Activated CD4-positive, alpha-beta T cell treated with anti-CD3 and anti-CD28 coated beads for 36 hours (primary cell): ENCODE results near the gene CALM1. TPM values are rescaled to one million over a fixed set of nuclear protein-coding genes. Genes with fewer than 3 reads are reported as not detected.

Experiments used
- ATAC-seq: fragments of 200-7000 bp; cut with Tn5 transposase; one replicate; pipeline ENCODE4 v1.10.0; 2021; ENCODE audit warnings: mild to moderate bottlenecking, moderate library complexity
- CTCF ChIA-PET: fragments of 350-600 bp; sonication (Branson Sonifier 250); formaldehyde crosslinking; loops from one replicate; lab custom pipeline; 2021; ENCODE audit warnings: antibody characterized with exemption; lab: Charles Lee
- POLR2A ChIA-PET: fragments of 350-600 bp; sonication (Branson Sonifier 250); formaldehyde crosslinking; loops from one replicate; lab custom pipeline; 2021; ENCODE audit warnings: antibody characterized with exemption, inconsistent platforms; lab: Charles Lee
- DNase-seq: peaks from one replicate; pipeline ENCODE4 v3.0.0-alpha.2; 2020
- H3K27ac Mint-ChIP-seq: one replicate; pipeline ENCODE4 v1.8.0; 2021; ENCODE audit warnings: mixed read lengths
- H3K27me3 Mint-ChIP-seq: one replicate; pipeline ENCODE4 v1.8.0; 2021; ENCODE audit warnings: mixed read lengths
- H3K36me3 Mint-ChIP-seq: one replicate; pipeline ENCODE4 v1.8.0; 2021; ENCODE audit warnings: low read depth, mixed read lengths
- H3K4me1 Mint-ChIP-seq: one replicate; pipeline ENCODE4 v1.8.0; 2021; ENCODE audit warnings: mixed read lengths
- H3K4me3 Mint-ChIP-seq: one replicate; pipeline ENCODE4 v1.8.0; 2021; ENCODE audit warnings: mild to moderate bottlenecking, moderate library complexity, mixed read lengths
- H3K9me3 Mint-ChIP-seq: one replicate; pipeline ENCODE4 v1.8.0; 2021; ENCODE audit warnings: low read depth, mixed read lengths
- intact Hi-C, 2 experiments: fragments of 100-400 bp; cut with DNase I in 1 of 2; cut with micrococcal nuclease in 1 of 2; formaldehyde crosslinking; loops; one replicate each; pipeline versions ENCODE4 v1.14.2 to v1.15.1; 2022 to 2024; cut with DNase I, micrococcal nuclease
- total RNA-seq, 2 experiments: library from RNA; stranded (reverse); gene quantifications; one replicate each; pipeline ENCODE4 v1.2.3, GENCODE V29; 2021

CALM1 gene
- total RNA-seq = 100 to 1,000 TPM; 510 to 518 TPM

GRCh38 chr14:90396341-90397339, at the start of gene CALM1:
CALM1 (plus strand) TSS chr14:90397029; CDS start chr14:90397231, 202 bp downstream.
- peak within 1 kb of the TSS; percentile 88 for H3K27ac Mint-ChIP-seq
- ChIA-PET POLR2A (interaction anchor here (1.1 to 3.5 kb wide), 2 partner anchors 13 to 95 kb away, joined by 3 to 36 read pairs; no protein-coding TSS in a partner anchor), CTCF (interaction anchor here (1.0 to 2.8 kb wide), 4 partner anchors 13 to 15 kb away, joined by 4 to 10 read pairs (median 4); no protein-coding TSS in a partner anchor)
- no peaks in the 10 kb centered on the region for H3K9me3 Mint-ChIP-seq
- ATAC-seq = peak; percentile 64
- H3K27me3 Mint-ChIP-seq = no peaks in the 10 kb centered on the region
- DNase-seq = peak; percentile 96
- H3K4me3 Mint-ChIP-seq = peak within 1 kb of the TSS; percentile 97
- peaks cover 24% of the 10 kb centered on the region for H3K36me3 Mint-ChIP-seq
- H3K4me1 Mint-ChIP-seq = peaks cover 28% of the 10 kb centered on the region
- intact Hi-C loops = loop anchor here (1.0 to 10.0 kb wide), 8 partner anchors 13 to 1118 kb away; partner anchors contain the start of genes CCDC88C (in 1 of the 2), FOXN3 (in 1 of the 2), NRDE2 (in 1 of the 2) and PPP4R3A (in 1 of the 2)

- POLR2A ChIA-PET = no interaction called here
- ATAC-seq (no peak), DNase-seq (no peak)
- CTCF ChIA-PET = interaction anchor here (0.9 kb wide), 1 partner anchor 11 kb away, joined by 3 read pairs; no protein-coding TSS in a partner anchor
- peaks cover 4% of the 10 kb centered on the region for H3K4me1 Mint-ChIP-seq
- no peaks in the 10 kb centered on the region for H3K27me3 Mint-ChIP-seq
- H3K9me3 Mint-ChIP-seq = no peaks in the 10 kb centered on the region
- no peaks in the 10 kb centered on the region for H3K36me3 Mint-ChIP-seq
- H3K4me3 Mint-ChIP-seq = no peak overlapping the region
- no peak overlapping the region for H3K27ac Mint-ChIP-seq
- intact Hi-C loops = no loop called here
Observed at GRCh38 chr14:90348270-90348669, 48.6 kb upstream of the CALM1 start.

GRCh38 chr14:90349739-90350138, 47.1 kb upstream of the CALM1 start:
- CTCF ChIA-PET = interaction anchor here (0.6 kb wide), 2 partner anchors 49 to 186 kb away, joined by 3 to 4 read pairs; no protein-coding TSS in a partner anchor
- Mint-ChIP-seq H3K27ac (no peak overlapping the region), H3K4me3 (no peak overlapping the region)

GRCh38 chr14:90354551-90355298, 42.1 kb upstream of the CALM1 start:
- ChIA-PET POLR2A (no interaction called here), CTCF (no interaction called here)
- Mint-ChIP-seq H3K36me3 (no peaks in the 10 kb centered on the region), H3K4me1 (peaks cover 2% of the 10 kb centered on the region), H3K9me3 (no peaks in the 10 kb centered on the region), H3K27me3 (no peaks in the 10 kb centered on the region), H3K27ac (no peak overlapping the region), H3K4me3 (no peak overlapping the region)
- DNase-seq (no peak), ATAC-seq (no peak)
- intact Hi-C loops = no loop called here

More at GRCh38 chr14:90349739-90350138, 47.1 kb upstream of the CALM1 start:
- H3K36me3 Mint-ChIP-seq = no peaks in the 10 kb centered on the region
- intact Hi-C loops = no loop called here
- no peaks in the 10 kb centered on the region for H3K9me3 Mint-ChIP-seq
- ATAC-seq = no peak
- no peaks in the 10 kb centered on the region for H3K27me3 Mint-ChIP-seq
- POLR2A ChIA-PET = interaction anchor here (0.7 kb wide), 1 partner anchor 54 kb away, joined by 6 read pairs; no protein-coding TSS in a partner anchor
- peaks cover 4% of the 10 kb centered on the region for H3K4me1 Mint-ChIP-seq
- DNase-seq = peak; percentile 30

GRCh38 chr14:90355540-90356518, 41.0 kb upstream of the CALM1 start:
- H3K27ac Mint-ChIP-seq = no peak overlapping the region
- intact Hi-C loops = no loop called here
- no peak for ATAC-seq
- no peaks in the 10 kb centered on the region for H3K4me1 Mint-ChIP-seq
- no peaks in the 10 kb centered on the region for H3K27me3 Mint-ChIP-seq
- ChIA-PET CTCF (no interaction called here), POLR2A (no interaction called here)
- no peak overlapping the region for H3K4me3 Mint-ChIP-seq
- no peak for DNase-seq
- no peaks in the 10 kb centered on the region for H3K36me3 Mint-ChIP-seq
- H3K9me3 Mint-ChIP-seq = no peaks in the 10 kb centered on the region

- intact Hi-C loops = no loop called here
- ATAC-seq = no peak
Observed at GRCh38 chr14:90356925-90357324, 39.9 kb upstream of the CALM1 start.

GRCh38 chr14:90358359-90358758, 38.5 kb upstream of the CALM1 start:
- no peaks in the 10 kb centered on the region for H3K36me3 Mint-ChIP-seq
- no peak overlapping the region for H3K4me3 Mint-ChIP-seq
- no peak overlapping the region for H3K27ac Mint-ChIP-seq
- H3K27me3 Mint-ChIP-seq = no peaks in the 10 kb centered on the region
- DNase-seq (no peak), ATAC-seq (no peak)
- ChIA-PET POLR2A (no interaction called here), CTCF (interaction anchor here (1.0 kb wide), 1 partner anchor 10 kb away, joined by 3 read pairs; no protein-coding TSS in a partner anchor)
- no peaks in the 10 kb centered on the region for H3K9me3 Mint-ChIP-seq
- intact Hi-C loops = no loop called here
- H3K4me1 Mint-ChIP-seq = no peaks in the 10 kb centered on the region

More at GRCh38 chr14:90356925-90357324, 39.9 kb upstream of the CALM1 start:
- H3K4me1 Mint-ChIP-seq = no peaks in the 10 kb centered on the region
- ChIA-PET CTCF (no interaction called here), POLR2A (no interaction called here)
- H3K36me3 Mint-ChIP-seq = no peaks in the 10 kb centered on the region
- no peak overlapping the region for H3K27ac Mint-ChIP-seq
- no peak for DNase-seq
- no peak overlapping the region for H3K4me3 Mint-ChIP-seq
- H3K9me3 Mint-ChIP-seq = no peaks in the 10 kb centered on the region
- H3K27me3 Mint-ChIP-seq = no peaks in the 10 kb centered on the region

- Mint-ChIP-seq H3K9me3 (no peaks in the 10 kb centered on the region), H3K4me1 (no peaks in the 10 kb centered on the region), H3K4me3 (no peak overlapping the region), H3K27ac (no peak overlapping the region), H3K27me3 (peaks cover 2% of the 10 kb centered on the region), H3K36me3 (no peaks in the 10 kb centered on the region)
- ChIA-PET POLR2A (no interaction called here), CTCF (interaction anchor here (0.6 kb wide), 1 partner anchor 109 kb away, joined by 3 read pairs; no protein-coding TSS in a partner anchor)
- intact Hi-C loops = no loop called here
- no peak for ATAC-seq
- no peak for DNase-seq
Observed at GRCh38 chr14:90361865-90362557, 34.8 kb upstream of the CALM1 start.

GRCh38 chr14:90362558-90362896, 34.3 kb upstream of the CALM1 start:
- POLR2A ChIA-PET = no interaction called here

More at GRCh38 chr14:90362558-90362896, 34.3 kb upstream of the CALM1 start:
- no peak for ATAC-seq
- DNase-seq = no peak
- intact Hi-C loops = no loop called here
- H3K9me3 Mint-ChIP-seq = no peaks in the 10 kb centered on the region
- CTCF ChIA-PET = interaction anchor here (0.6 kb wide), 1 partner anchor 108 kb away, joined by 3 read pairs; no protein-coding TSS in a partner anchor
- peaks cover 2% of the 10 kb centered on the region for H3K27me3 Mint-ChIP-seq
- no peaks in the 10 kb centered on the region for H3K4me1 Mint-ChIP-seq
- H3K27ac Mint-ChIP-seq = no peak overlapping the region
- H3K36me3 Mint-ChIP-seq = no peaks in the 10 kb centered on the region
- no peak overlapping the region for H3K4me3 Mint-ChIP-seq
